Measurements from ENCODE around the gene SHROOM2.
"Not testable (repeated sequence)": the region's sequence is repeated elsewhere in the genome, so short reads cannot be mapped to it uniquely, and the experiment has no call there.

Gene SHROOM2

DNA sequence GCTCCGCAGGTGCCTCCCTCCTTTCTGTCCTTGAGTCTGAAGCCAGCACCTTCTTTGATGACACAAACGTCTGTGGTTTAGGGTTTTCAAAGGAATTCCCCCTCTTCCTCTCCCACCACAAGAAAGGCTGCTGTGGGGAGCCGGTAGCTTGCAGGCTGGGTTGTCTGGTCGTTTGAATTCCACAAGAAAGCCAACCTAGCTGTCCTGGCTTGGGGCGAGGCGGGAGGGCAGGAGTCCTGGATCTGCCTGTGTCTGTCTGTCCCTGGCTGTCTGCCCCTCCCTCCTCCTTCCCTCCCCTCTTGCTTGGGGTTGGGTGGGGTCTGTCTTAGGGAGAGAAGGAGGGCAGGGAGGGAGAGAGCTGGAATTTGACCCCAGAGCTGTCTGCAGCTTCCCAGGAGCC lies 56.3 kb downstream of the SHROOM2 start:
- no peak for DNase-seq

DNA sequence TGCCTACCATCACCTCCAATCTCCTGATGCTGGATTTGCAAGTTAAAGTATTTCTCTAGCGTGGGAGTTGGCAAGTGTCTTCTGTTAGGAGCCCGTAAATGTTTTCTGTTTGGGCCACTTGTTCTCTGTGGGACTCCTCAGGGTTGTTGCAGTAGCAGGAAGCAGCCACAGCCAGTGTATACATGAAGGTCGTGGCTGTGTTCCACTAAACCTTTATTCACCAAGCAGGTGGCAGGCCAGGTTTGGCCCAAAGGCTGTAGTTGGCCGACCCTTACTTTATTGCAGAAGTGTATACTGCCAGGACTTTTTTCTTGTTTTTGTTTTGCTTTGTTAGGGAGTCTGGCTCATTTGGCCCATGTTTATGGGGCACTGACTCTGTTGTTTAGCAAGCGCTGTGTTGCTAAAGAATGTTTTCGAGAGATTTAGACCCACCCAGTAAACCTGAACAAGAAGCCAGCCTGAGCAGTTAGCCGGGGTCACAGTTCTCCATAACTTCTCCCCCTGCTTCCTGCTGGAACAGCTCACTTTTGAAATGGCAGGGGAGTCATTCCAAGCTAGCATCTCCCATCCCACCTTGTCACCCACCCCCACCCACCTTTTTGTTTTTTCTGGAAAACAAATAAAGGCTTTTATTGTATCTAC lies 58.8 kb downstream of the SHROOM2 start:
- no peak for DNase-seq

DNA sequence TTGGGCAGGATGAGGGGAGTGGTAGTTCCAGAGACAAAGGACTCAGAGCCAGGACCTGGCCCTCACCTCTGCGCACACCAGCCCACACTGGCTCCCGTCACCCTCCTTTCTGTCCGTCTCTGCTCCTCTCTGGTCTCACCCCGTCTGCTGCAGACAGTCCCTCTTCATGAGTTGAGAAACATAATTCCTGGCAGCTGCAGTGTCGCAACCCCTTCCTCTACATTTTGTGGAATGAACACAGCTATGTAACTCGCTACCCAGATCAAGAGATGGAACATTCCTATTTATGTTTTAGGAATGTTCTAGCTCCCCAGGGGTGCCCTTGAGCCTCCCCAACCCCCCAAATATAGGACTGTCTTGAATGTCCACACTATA lies 59.3 kb downstream of the SHROOM2 start:
- DNase-seq = no peak

DNA sequence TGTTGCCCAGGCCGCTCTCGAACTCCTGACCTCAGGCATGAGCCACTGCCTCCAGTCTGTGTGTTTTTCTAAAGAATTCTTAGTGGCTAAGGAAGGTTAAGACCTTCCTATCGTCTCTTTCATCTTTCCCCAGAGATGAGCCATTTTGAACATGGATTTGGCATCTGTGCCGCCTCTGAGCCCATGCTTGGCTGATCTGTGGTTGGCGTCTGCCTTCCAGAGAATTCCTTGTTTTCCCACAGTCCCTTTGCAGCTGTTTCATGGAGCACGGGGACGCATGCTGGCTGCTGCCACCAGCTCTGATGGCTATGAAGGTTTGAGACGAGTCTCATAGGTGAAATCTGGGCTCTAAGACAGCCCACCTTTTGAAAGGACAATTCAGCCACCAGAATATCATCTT lies 60.4 kb downstream of the SHROOM2 start:
- no peak for DNase-seq

DNA sequence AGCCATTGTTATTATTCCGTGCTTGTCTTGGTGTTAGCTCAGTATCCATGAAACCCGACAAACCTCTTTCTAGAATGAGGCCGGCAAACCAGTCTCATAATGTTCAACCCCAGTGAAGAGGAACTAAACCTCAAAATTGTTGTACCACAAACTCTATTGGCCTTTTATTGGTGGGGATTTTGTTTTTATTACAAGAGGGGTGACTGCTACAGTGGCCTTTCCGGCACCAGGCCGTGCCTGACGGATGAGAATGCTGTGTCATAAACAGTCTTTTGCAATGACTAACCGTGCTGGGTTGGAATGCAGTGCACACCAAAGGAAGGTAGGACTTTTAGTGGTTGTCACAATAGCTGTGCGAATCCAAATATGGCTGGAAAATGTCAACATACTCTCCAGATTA lies 60.8 kb downstream of the SHROOM2 start:
- DNase-seq = no peak

DNA sequence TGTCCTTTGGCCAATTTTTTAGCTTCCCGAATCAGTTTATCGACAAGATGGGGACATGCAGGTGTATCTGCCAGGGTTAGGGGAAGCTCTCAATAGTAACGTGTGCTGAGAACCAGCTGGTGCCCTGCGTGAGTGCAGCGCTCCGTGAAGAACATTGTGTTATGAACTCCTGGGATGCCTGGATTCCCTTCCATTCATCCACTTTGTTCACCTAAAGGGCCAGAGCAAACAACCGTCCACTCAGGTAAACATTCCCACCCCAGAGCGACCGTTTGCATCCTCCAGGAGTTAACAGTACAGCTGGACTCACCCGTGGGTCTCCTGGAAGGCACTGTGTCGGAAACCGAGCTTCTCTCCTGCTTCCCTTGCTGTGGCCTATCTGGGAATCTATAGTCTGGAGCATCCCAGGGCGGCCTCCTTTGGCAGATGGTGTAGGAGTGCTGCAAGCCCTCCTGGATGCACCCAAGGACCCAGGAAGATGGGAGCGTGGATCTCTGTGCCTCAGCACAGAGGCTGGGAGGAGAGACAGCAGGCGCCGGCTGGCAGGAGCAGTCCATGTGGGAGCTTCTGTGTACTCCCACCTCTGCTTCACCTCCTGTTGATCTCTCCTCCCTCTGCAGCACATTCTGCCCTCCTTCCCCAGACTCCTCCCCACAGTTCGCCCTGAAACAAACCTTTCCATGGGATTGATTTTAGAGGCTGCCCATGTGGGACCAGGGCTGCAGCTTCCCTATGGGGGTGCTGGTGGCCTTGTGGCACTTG lies 62.7 kb downstream of the SHROOM2 start:
- no peak for DNase-seq

DNA sequence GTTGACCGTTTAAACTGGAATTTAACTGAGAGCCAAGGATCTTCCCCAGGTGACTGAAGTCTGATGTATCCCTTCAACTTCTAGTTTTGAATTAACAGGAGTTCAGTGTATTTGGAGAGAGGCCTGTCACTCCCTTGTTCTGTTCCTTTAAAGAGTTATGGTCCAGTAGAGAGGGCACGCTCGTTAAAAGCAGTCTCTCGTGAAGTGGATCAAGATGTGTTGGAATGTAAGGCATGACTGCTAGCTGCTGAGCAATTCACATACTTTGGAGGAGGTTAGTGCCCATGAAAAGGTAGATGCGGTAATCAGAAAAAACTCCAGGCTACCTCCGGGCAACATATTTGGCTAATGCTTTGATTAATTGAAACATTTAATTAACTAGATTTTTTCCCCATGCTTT lies 65.7 kb downstream of the SHROOM2 start:
- DNase-seq = no peak

DNA sequence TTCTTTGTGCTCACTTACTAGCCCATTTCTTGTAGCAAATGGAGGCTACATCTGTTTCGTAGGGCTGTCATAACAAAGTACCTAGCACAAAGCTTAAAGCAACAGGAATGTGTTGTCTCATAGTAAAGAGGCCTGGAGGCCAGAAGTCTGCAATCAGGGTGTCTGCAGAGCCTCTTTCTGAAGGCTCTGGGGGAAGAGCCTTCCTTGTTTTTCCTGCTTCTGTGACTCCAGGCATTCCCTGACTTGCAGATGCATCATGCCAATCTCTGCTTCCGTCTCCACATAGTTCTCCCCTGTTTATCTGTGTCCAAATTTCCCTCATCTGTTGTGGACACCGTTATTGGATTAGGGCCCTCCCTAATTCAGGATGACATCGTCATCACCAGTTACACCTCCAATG lies 67.1 kb downstream of the SHROOM2 start:
- no peak for DNase-seq

DNA sequence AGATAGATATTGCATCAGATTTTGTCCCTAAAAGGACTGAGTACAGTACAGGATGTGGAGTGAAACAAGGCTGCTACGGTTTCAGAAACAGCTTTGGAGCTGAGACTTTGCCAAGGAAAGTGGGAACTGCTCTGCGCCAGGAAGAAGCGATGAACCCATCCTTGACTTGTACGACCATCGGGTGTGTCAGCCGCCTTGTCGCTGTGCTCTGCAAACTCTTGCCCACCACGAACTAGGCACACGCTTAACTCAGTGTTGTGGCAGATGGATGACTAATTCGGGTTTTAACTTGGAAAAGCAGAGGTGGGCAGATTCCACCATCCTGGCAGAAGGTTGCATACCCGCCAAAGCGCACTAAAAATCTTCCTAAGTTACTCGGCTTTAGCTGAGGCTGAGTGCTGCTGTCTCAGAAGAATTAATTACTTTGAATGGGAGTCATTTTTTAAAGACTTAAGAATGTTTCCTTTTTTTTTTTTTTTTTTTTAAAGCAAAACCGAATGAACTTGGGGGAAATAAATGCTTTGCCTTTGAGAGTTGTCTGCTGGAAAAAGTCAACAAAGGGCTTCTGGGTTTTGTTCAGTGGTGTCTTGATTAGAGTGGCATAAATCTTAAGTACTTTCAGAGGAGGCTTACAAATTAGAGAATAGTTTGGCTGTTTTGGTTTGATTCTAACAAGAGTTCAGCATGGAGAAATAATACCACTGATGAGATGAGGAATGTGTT lies 69.5 kb downstream of the SHROOM2 start:
- DNase-seq = no peak

DNA sequence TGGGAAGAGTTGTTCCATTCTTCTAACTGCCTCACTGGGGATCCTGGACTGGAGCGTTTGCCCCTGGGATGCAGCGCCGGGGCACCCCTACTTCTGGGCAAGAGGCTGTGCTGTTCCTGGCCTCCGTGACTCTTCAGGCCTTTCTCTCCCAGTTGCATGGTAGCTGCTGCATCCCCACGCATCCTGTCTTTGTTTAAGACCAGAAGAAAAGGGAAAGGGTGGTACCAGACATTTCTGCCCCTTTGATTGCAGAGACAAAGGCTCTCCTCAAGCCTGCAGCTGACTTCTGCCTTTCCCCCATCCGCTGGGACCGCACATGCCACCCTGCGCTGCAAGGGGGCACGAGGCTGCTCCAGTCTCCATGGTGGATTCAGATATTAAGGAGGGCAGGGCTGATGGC lies 70.4 kb downstream of the SHROOM2 start:
- no peak for DNase-seq

DNA sequence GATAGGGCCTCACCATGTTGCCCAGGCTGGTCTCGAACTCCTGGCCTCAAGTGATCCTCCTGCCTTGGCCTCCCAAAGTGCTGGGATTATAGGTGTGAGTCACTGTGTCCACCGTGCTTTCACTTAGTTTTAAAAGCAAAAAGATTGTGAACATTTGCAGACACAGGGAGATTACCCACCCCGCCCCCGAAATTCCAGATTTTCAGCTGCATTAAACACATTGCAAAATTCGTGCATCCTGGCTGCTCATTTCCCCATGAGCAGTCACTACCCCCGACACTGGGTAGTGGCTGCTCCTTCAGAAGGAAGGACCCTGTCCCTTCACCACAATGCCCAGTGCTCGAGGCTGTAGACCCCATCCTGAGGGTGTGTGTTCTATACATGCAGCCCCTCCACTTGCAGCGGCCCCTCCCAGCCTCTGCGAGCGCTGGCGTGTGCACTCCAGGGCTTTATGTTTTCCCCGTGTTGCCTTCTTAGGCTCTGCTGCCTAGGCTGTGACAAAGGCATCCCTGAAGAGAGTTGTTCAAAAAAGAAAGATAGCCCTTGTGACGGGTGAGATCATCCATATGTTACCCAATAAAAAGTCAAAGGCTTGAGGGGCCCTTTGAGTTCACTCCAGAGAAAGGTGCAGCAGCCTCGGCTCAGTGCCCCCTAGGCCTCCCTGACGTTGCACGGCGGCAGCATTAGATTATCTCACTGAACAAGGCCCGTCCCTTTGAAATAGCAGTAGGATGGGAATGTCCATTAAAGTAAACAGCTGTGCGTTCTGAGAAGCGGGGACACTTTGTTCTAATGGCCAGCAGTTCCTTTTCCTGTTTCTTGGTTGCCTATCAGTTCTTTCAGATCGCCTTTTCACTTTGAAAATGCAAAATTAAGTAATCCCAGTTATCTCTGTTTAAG lies 71.6 kb downstream of the SHROOM2 start:
- no peak for DNase-seq

DNA sequence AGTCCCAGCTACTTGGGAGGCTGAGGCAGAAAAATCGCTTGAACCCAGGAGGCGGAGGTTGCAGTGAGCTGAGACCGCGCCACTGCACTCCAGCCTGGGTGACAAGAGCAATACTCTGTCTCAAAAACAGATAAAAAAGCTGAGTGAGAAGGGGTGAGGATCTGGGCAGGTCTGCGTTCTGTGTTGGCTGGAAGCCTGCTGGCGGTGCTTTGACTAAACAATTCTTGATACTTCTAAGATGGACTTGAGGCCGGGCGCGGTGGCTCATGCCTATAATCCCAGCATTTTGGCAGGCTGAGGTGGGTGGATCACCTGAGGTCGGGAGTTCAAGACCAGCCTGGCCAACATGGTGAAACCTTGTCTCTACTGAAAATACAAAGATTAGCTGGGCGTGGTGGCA lies 72.5 kb downstream of the SHROOM2 start:
- DNase-seq = not testable (repeated sequence)

DNA sequence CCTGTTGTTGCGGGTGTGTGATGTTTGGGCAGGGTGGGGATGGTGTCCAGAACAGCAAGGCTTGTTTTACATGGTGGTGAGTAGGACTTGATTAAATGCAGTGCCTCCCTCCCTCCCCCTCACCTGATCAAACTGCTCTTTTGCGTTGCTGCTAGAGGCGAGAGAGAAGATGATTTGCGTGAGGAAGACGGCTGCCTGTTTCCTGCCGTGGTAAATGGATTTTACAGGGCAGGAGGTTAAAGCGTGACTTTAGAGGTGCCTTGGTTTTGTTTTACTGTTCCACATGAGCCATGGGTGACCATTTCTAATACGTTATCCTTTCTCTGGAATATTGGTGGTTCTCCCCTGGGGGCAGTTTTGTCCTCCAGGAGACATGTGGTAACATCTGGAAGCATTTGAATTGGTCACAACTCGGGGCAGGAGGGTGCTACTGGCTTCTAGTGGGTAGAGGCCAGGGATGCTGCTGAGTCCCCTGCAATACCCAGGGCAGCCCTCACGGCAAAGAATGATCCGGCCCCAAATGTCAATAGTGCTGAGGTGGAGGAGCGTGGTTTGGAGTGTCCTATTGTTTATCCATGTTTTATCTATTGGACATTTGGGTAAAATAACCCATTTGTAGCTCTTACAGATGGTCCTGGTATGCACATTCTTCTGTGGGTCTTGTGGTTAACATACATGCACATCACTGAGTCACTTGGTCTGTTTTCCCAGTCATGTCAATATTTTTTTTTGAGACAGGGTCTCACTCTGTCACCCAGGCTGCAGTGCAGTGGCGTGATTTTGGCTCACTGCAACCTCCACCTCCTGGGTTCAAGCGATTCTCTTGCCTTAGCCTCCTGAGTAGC lies 73.7 kb downstream of the SHROOM2 start:
- no peak for DNase-seq

DNA sequence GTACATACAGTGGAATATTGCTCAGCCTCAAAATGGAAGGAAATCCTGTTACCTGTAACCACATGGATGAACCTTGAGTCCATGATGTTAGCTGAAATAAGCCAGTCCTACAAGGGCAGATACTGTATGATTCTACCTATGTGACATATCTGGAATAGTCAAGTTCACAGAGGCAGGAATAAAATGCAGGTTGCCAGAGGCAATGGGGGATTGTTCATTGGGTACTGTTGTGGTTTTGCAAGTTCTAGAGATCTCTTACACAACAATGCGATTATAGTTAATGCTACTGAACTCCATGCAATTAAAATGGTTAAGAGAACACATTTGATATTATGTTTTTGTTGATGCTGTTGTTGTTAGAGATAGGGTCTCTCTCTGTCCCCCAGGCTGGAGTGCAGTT lies 74.6 kb downstream of the SHROOM2 start:
- DNase-seq = no peak

DNA sequence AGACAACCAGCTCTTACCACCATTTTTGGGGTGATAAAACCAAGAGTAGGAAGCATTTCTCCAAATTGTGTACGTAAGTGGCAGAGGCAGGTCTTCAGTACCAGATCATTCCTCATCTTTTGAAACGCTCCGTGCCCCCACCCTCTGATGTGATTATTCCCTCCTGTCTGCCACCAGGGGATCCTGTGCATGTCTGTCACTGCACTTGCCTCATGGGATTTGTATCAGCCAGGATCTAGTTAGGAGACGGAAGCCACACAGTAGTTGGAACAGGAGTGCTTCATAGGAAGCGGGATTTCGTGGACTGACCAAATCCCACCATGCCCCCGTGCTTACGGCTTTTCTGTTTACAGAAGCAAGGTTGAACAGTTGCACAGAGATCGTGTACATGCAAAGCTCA lies 75.5 kb downstream of the SHROOM2 start:
- no peak for DNase-seq

DNA sequence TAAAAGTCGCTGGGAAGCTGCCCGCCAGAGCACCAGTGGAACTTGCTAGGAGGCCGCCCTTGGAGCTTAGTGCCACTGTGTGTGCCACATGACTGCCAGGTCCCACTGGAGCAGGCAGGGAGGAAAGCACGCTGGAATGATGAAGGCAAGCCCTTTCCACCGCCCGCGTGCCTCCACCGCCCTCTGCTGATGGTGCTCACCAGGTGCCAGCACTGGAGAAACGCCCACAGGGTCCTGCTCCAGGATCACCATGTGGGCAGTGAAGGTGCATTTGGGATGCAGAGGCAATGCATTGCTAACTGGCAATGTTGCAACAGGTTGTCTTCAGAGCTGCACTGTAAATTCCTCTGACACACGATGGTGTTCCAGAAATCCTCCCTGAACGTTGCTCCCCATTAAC lies 76.3 kb downstream of the SHROOM2 start:
- no peak for DNase-seq

DNA sequence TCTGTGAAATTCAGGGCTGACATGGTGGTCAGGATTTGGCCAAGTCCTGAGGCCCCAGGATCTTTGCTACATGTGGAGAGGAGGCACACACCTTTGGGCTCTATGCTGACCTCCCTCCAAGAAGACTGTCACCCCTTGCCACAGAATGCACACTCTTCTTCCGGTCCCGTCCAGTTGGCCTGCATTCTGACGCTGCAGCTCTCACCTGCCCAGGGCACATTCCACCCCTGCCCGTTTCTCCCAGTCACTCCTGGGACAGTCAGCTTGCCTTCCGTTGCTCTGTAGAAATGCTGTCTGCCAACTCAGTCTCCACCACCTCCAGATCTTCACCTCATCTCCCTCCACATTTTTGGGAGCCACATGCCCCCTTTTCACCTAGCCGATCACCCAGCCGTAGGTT lies 76.7 kb downstream of the SHROOM2 start:
- no peak for DNase-seq

DNA sequence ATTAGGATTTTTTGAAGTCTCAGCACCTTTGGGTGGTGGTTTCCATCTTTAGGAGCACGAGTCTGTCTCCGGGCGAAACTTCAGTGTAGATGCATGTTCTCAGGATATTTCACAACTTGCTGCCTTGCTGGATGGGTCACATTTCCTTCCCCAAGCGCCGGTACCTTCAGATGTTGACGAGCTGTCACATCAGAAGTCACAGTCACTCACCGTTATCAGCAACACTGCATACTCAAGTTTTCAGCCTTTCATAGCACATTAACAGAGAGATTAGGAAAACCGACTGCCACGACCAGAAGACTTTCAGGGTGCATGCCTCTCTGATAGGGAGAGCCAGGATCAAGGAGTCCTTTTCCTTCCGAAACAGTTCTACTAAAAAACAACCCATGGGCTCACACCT lies 77.8 kb downstream of the SHROOM2 start:
- DNase-seq = no peak

DNA sequence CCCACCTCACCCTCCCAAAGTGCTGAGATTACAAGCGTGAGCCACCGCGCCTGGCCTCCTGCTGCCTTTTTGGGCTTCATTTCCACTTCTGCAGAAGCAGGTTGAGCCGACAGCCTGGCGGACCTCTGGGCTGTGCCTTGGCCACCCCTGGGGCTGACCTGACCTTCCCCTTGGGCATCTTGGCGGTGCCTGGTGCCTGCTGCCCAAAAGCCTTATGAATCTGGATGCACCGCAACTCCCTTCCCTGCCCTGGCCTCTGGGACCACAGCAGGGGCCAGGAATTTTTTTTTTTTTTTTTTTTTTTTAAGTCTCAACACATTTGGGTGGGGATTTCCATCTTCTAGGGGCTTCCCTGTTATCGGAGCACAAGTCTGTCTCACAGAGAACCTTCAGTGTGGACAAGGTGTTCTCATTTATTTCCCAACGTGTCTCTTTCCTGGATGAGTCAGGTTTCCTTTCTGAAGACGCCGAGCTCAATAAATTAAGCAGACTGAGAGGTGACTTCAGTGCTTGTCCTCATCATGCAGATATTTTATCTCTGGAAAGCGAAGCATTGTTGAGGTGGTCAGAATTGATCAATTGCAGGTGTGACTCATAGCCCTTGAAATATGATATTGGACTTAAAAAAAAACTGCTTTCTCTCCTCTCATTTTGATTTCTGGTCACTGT lies 79.7 kb downstream of the SHROOM2 start:
- DNase-seq = no peak

DNA sequence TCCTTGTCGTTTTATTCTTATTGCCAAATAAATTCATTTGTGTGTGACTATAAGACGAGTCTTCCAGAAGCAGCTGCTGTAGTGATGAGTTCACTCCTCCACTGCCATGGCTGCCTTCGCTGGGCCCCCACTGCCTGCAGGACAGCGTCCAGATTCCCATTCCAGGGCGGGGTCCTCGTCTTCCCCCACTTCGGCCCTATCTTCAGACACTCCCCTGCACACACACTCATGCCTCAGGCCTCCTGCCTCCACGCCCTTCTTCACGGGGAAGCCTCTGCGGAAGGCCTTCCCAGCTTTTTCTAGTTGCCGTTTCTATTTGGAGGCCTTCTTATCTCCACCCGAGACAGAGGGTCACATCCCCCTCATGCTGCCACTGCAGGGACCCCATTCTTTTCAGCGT lies 80.4 kb downstream of the SHROOM2 start:
- DNase-seq = no peak

DNA sequence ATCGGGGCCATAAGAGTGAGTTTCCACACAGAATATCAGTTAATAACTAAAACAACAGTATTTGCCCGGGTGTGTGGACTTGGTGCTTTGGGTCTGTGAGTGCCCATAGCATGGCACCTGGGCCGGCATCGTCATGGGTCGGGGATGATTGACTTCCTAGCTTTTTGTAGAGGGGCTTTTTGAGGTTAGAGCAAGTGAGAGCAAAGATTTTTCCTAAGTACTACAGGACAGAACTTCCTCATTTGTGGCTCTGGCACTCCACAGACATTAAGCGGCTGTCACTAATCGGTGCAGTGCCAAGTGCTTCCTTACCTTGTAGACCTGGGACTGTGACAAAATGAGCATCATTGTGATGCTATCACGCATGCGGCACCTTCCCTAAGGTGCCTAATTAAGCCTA lies 81.0 kb downstream of the SHROOM2 start:
- no peak for DNase-seq

DNA sequence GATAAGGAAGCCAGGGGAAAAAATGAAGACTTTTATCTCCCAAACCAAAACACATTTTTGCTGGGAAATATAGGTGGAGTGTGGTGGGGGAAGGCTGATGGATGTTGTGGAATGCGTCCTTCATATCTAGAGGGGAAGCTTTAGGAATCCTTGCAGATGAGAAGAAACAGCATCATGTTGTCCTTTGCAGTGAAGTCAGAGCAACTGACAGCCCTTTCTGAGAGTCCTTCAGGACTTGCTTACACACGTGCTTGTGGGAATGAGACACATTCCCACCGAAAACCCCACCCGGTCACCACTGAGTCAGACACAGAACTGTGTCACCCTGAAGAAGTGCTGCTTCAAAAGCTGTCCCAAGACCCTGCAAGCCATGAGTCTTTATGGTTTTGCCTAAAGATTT lies 81.5 kb downstream of the SHROOM2 start:
- no peak for DNase-seq

Data from activated naive CD4-positive, alpha-beta T cell treated with Interleukin-2 at 50 U/mL for 16 hours (primary cell).